GM13977 (cell line): Measurements from ENCODE around the gene ABTB2.

Experiments
- DNase-seq: peaks from one replicate; pipeline ENCODE4 v3.0.0; 2012; ENCODE audit warnings: low spot score
- in situ Hi-C: fragments of 300-500 bp; cut with MboI; formaldehyde crosslinking; loops from one replicate; pipeline ENCODE4 v1.12.0; 2022; ENCODE audit warnings: low sequenced_read_pairs, low pct_unique_long_range_greater_than_20kb, mixed read lengths, inconsistent platforms; ENCODE audit not compliant: unreplicated experiment
- TF ChIP-seq, protein P1 (sequence below): IDR thresholded peaks from 2 replicates; pipeline ENCODE4 v1.5.1; 2012; ENCODE audit warnings: mild to moderate bottlenecking, control low read depth; ENCODE audit not compliant: insufficient read depth; ENCODE audit errors: extremely low read depth, missing control alignments

Gene ABTB2

DNA sequence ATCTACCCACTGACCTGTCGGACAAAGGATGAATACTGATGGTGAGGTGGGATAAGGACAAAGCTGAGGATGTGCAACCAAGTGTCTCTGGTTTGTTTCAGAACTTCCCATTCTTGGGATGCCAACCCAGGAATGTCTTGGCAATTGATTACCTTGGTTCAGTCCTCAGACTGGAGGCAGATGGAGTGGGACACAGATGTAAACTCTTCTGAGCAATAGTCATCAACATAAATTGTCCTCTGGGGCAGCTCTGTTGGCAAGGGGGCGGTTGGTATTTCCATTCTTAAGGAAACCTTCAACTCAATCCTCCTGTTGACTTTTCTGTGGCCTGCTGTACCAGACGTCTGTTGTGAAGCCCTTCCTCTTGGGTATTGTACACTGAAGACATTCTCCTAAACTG is 6.8 kb downstream of the ABTB2 start:
- no peak for DNase-seq
- in situ Hi-C loops = loop anchor here (10.0 to 25.0 kb wide), 3 partner anchors 116 to 514 kb away; no protein-coding TSS in a partner anchor
- TF ChIP-seq, protein P1, sequence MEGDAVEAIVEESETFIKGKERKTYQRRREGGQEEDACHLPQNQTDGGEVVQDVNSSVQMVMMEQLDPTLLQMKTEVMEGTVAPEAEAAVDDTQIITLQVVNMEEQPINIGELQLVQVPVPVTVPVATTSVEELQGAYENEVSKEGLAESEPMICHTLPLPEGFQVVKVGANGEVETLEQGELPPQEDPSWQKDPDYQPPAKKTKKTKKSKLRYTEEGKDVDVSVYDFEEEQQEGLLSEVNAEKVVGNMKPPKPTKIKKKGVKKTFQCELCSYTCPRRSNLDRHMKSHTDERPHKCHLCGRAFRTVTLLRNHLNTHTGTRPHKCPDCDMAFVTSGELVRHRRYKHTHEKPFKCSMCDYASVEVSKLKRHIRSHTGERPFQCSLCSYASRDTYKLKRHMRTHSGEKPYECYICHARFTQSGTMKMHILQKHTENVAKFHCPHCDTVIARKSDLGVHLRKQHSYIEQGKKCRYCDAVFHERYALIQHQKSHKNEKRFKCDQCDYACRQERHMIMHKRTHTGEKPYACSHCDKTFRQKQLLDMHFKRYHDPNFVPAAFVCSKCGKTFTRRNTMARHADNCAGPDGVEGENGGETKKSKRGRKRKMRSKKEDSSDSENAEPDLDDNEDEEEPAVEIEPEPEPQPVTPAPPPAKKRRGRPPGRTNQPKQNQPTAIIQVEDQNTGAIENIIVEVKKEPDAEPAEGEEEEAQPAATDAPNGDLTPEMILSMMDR = no peak

DNA sequence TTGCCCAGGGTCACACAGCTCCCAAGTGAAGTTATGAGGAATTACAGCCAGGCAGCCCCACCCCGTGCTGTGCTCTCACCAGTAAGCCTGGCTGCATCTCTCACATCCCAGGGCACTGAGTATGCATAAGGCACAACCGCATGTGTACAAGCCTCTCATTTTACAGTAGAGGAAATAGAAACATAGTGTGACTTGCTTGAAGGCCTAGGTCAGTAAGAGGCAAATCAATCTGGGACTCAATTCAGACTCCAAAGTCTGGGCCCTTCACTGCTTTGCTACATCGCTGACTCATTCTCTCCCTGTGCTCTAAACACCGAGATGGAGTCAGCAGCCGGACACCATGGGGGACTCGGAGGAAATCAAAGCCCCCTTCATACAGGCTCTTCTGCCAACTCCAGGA is 7.9 kb downstream of the ABTB2 start:
- TF ChIP-seq, protein P1 = no peak
- in situ Hi-C loops = loop anchor here (10.0 to 25.0 kb wide), 3 partner anchors 115 to 513 kb away; no protein-coding TSS in a partner anchor
- no peak for DNase-seq

DNA sequence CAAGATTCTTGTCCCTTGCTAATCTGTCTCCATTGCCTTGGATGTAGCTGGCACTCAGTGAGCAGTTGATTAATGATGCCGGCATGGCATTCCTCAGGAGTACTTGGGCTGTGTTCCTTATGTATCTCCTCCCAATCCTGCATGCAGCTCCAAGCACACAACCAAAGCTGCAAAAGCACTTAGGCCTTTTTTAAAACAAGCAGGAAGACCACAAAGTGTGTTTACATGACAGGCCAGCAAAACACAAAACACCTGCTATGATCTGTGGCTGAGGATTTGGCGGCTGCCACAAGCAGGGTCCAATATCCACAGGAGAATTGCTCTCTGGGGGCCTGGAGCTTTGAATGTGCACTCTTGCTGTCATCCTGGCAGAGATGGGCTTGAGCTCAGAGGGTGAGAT is 8.9 kb downstream of the ABTB2 start:
- in situ Hi-C loops = no loop called here
- no peak for DNase-seq
- TF ChIP-seq, protein P1 = no peak

DNA sequence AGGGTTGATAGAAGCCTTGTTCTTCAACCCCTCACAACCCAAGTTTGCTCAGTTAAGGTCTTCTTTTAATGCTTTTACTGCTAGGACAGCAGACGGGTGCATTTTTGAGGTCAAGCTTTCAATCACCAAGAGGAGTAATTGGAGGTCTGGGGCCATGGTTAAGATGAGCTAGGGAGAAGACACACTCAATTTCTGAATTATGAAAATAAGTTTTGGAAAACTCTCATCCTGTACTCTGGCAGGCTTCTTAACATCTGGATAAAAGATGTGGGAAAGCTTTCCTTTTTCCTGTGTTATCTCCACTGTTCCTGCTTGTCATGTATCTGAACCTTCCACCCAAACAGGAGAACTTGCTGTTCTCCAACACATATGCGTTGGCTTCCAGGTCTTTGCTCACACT is 9.7 kb downstream of the ABTB2 start:
- TF ChIP-seq, protein P1 = no peak
- DNase-seq = no peak
- in situ Hi-C loops = no loop called here

DNA sequence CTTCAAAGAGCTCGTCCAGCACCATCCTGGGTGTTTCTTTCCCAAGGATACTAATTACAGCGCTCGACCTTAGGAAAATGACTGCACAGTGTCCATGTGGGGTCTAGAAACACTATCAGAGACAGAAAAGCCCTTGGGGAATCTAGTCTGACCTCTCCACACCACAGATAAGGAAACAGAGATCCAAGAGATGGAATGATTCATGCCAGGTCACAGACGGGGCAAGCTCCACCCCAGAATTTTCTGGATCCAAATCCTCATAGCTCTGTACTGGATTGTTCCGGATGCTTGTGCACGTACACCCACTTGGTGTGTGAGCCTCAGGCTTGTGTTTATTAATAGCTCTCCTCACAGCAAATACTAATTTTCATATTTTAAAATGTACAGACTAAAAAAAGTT is 11.3 kb downstream of the ABTB2 start:
- in situ Hi-C loops = no loop called here
- no peak for DNase-seq
- TF ChIP-seq, protein P1 = no peak

DNA sequence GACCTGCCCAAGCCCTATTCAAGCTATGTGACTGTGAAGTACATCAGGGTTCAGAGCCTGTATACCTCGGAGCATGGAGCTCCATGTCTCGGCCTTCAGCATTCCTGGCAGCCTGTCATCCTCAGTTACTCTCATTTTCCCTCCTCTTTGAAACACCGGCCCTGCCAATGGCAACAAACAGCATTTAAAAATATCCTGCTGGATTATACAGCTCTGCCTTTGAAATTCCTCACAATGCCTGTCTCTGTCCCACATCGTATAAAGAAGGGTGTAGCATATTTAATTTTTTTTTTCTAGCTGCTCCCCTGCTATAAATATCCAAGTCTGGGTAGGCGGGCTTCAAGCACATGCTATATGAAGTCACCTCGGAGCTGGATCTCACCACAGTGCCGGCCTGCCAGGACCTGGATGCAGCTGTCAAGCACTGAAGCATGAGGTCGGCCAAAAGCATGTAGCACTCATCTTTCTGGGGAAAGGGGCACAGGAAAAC is 11.8 kb downstream of the ABTB2 start:
- DNase-seq = no peak
- TF ChIP-seq, protein P1 = no peak
- in situ Hi-C loops = no loop called here

DNA sequence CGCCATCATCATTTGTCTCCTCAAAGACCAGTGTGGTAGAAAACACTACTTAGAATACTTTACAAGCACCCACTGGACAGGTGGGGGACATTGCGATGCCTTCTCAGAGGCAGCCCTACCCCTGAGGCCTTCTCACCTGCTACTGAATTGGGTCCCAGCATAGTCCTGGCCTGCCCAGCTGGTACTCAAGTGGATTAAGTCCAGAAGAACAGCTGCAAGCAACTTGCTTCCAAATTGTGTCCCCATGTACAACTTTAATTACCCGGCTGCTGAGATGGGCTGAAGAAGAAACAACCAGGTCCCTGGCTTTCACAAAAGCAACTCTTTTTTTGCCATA is 12.3 kb downstream of the ABTB2 start:
- no peak for DNase-seq

More for the DNA sequence above, 12.3 kb downstream of the ABTB2 start:
- in situ Hi-C loops = no loop called here
- TF ChIP-seq, protein P1 = no peak
